DND-41 (cell line): ENCODE results near the gene SLC37A4.
A peak's percentile ranks its signal among the peaks of the same experiment; 100 is the strongest.
"Not testable (repeated sequence)": the region's sequence is repeated elsewhere in the genome, so short reads cannot be mapped to it uniquely, and the experiment has no call there.

ENCODE experiments used
- ATAC-seq: fragments of 200-7000 bp; cut with Tn5 transposase; 3 replicates; pipeline ENCODE4 v1.9.1; 2021; ENCODE audit warnings: low read depth; ENCODE audit not compliant: insufficient read depth
- DNase-seq: peaks from one replicate; pipeline ENCODE4 v3.0.0-alpha.2; 2020
- H2AFZ ChIP-seq: 2 replicates; pipeline ENCODE4 v1.6.0; 2012; ENCODE audit warnings: low read depth, low read length
- H3K27ac ChIP-seq: 2 replicates; pipeline ENCODE4 v1.5.1; 2012; ENCODE audit warnings: low read length, inconsistent platforms
- H3K27me3 ChIP-seq: fragments of 200-600 bp; sonication (generic); 2 replicates; pipeline ENCODE4 v1.6.0; 2012; ENCODE audit warnings: low read length, mild to moderate bottlenecking, inconsistent platforms; ENCODE audit not compliant: insufficient read depth, poor library complexity
- H3K36me3 ChIP-seq: 2 replicates; pipeline ENCODE4 v1.5.1; 2012; ENCODE audit warnings: low read length, inconsistent platforms; ENCODE audit not compliant: insufficient read depth
- H3K4me1 ChIP-seq: 2 replicates; pipeline ENCODE4 v1.5.1; 2012; ENCODE audit warnings: mild to moderate bottlenecking, low read length; ENCODE audit not compliant: insufficient read depth
- H3K4me2 ChIP-seq: 2 replicates; pipeline ENCODE4 v1.6.0; 2012; ENCODE audit warnings: mild to moderate bottlenecking, moderate library complexity, low read length, inconsistent platforms; ENCODE audit not compliant: insufficient read depth
- H3K4me3 ChIP-seq, 2 experiments: fragments of 200-600 bp in 1 of 2; shearing (Covaris generic) in 1 of 2; 2 replicates each; pipeline ENCODE4 v1.5.1; 2012 to 2016; ENCODE audit warnings: inconsistent platforms in 2 of 2, low read length in 2 of 2, mild to moderate bottlenecking in 2 of 2, low read depth in 1 of 2, moderate library complexity in 1 of 2
- H3K79me2 ChIP-seq: 2 replicates; pipeline ENCODE4 v1.6.0; 2012; ENCODE audit warnings: low read length, inconsistent platforms; ENCODE audit not compliant: insufficient read depth
- H3K9ac ChIP-seq: 2 replicates; pipeline ENCODE4 v1.6.0; 2012; ENCODE audit warnings: low read depth, mild to moderate bottlenecking, inconsistent platforms, low read length, moderate library complexity
- H3K9me3 ChIP-seq: 2 replicates; pipeline ENCODE4 v1.5.1; 2012; ENCODE audit warnings: low read length, moderate library complexity, mild to moderate bottlenecking, inconsistent platforms; ENCODE audit not compliant: insufficient read depth, severe bottlenecking
- H4K20me1 ChIP-seq: 2 replicates; pipeline ENCODE4 v1.6.0; 2012; ENCODE audit warnings: low read length; ENCODE audit not compliant: insufficient read depth
- CTCF ChIP-seq: IDR thresholded peaks from 2 replicates; pipeline ENCODE4 v1.5.1; 2012; ENCODE audit warnings: borderline replicate concordance, low read length, moderate library complexity, mild to moderate bottlenecking; ENCODE audit not compliant: poor library complexity, severe bottlenecking; ENCODE audit errors: extremely low read depth
- EZH2 ChIP-seq: IDR thresholded peaks from 3 replicates; pipeline ENCODE4 v1.6.1; 2012; ENCODE audit warnings: borderline replicate concordance, low read depth, mild to moderate bottlenecking, moderate library complexity, low read length, inconsistent platforms; ENCODE audit not compliant: severe bottlenecking

SLC37A4 gene

DNA sequence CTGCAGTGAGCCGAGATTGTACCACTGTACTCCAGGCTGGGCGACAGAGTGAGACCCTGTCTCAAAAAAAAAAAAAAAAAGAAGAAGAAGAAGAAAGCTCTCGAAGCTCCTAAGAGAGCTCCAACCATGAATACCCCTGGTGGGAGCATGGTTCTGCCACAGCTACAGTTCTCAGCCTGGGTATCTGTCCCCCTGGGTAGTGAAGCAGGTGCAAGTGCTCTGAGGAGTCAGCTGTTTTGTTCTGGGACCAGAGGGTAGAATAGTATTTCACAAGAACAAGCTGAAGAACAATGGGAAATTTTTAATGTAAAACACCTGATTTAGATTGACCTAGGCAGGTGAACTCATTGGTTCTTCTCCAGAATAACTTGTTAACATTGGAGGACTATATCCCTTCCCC is 30.6 kb upstream of the SLC37A4 start:
- Histone ChIP-seq H3K9ac (no peak overlapping the region), H3K9me3 (no peaks in the 10 kb centered on the region), H3K79me2 (peaks cover 41% of the 10 kb centered on the region), H3K4me3 (no peak overlapping the region), H3K27me3 (no peaks in the 10 kb centered on the region), H4K20me1 (peaks cover 2% of the 10 kb centered on the region; the same call in 1 of the 2 replicates), H3K4me2 (no peak overlapping the region), H3K27ac (no peak overlapping the region), H3K4me1 (peaks cover 22% of the 10 kb centered on the region), H3K36me3 (no peaks in the 10 kb centered on the region), H2AFZ (no peak overlapping the region)
- DNase-seq: no peak
- ATAC-seq: no peak
- TF ChIP-seq CTCF: no peak
- TF ChIP-seq EZH2: no peak

- H3K4me2 ChIP-seq, H3K27me3 ChIP-seq, H3K9me3 ChIP-seq, ATAC-seq, H2AFZ ChIP-seq, H3K9ac ChIP-seq, H3K27ac ChIP-seq, H3K4me3 ChIP-seq, DNase-seq: not testable (repeated sequence)
- Histone ChIP-seq H3K4me1 (peaks cover 28% of the 10 kb centered on the region), H3K36me3 (peaks cover 16% of the 10 kb centered on the region), H4K20me1 (peaks cover 24% of the 10 kb centered on the region; the same call in 1 of the 2 replicates), H3K79me2 (peaks cover 47% of the 10 kb centered on the region)
Measured at GRCh38 chr11:119059128-119059527, 28.5 kb upstream of the SLC37A4 start.

DNA sequence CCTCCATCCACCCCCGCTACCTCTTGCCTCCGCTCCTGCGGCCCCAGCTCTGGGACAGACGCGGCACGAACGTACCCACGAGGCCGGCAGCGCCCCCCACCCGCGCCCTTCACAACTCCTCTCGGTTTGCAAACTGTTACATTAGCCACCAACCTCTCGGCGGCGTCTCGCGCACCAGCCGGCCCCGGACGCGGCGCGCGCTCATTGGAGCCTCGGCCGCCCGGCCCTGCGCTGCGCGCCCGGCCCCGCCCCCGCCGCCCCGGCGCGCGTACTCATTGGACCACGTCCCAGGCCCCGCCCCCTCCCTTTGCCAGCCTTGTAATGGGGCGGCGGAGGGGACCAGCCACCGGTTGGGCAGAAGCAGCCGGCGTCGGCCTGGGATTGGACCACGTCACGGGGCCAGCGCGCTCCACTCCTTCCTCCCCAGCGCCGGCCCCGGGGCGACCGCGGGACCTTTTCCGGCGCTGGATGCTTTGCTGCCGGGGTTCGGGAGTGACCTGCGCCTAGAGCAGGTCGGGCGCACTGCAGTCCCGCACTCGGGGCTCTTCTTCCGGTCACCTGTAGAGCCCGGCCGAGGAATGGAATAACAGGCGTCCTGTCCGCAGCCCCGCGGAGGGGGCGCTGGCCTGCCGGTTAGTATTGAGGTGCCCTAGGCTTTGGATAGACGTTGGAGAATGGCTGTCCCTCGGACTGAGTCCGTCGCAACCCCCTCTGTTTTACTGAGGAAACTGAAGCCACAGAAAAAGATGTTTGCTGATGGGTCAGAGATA is 26.5 kb upstream of the SLC37A4 start, which contains the start of gene HYOU1:
Gene HYOU1, minus strand, starts transcription at position 206 of the 770 bp plus-strand sequence. CDS start 1,045 bp downstream, outside the sequence.
- Histone ChIP-seq H3K9ac (peak within 1 kb of the TSS; percentile 93), H3K27me3 (no peaks in the 10 kb centered on the region), H3K4me1 (peaks cover 28% of the 10 kb centered on the region), H3K27ac (peak within 1 kb of the TSS; percentile 92), H3K79me2 (peaks cover 48% of the 10 kb centered on the region), H3K9me3 (no peaks in the 10 kb centered on the region), H3K4me3 (peak within 1 kb of the TSS; percentile 82 to 91), H3K36me3 (peaks cover 35% of the 10 kb centered on the region), H3K4me2 (peak within 1 kb of the TSS; percentile 93), H2AFZ (peak within 1 kb of the TSS; percentile 87), H4K20me1 (peaks cover 26% of the 10 kb centered on the region; the same call in 1 of the 2 replicates)
- no peak for TF ChIP-seq EZH2
- TF ChIP-seq CTCF: peak; percentile 39
- ATAC-seq (peak; percentile 94), DNase-seq (peak; percentile 98)

GRCh38 chr11:119056421-119056999 is 25.8 kb upstream of the SLC37A4 start:
- Histone ChIP-seq H3K4me2 (peak overlapping the region; percentile 93), H3K4me3 (peak overlapping the region; percentile 70 to 91), H3K36me3 (peaks cover 42% of the 10 kb centered on the region), H2AFZ (peak overlapping the region; percentile 79), H4K20me1 (peaks cover 26% of the 10 kb centered on the region; the same call in 1 of the 2 replicates), H3K79me2 (peaks cover 48% of the 10 kb centered on the region), H3K27me3 (no peaks in the 10 kb centered on the region), H3K4me1 (peaks cover 28% of the 10 kb centered on the region), H3K27ac (peak overlapping the region; percentile 92), H3K9me3 (no peaks in the 10 kb centered on the region), H3K9ac (peak overlapping the region; percentile 93)
- TF ChIP-seq CTCF: no peak
- no peak for TF ChIP-seq EZH2
- ATAC-seq: peak; percentile 22
- DNase-seq: peak; percentile 55
